ENCODE measurements around the gene TSPAN14. TPM values are rescaled to one million over a fixed set of nuclear protein-coding genes. Genes with fewer than 3 reads are reported as not detected.

The TSPAN14 gene
- polyA plus RNA-seq, 1 donor (not counting 4 experiments of a cell fraction or from before 2014, with no cell fraction given), result 71.1 TPM

GRCh38 chr10:80472234-80473095 is 18.4 kb downstream of the TSPAN14 start:
- H3K9ac ChIP-seq (ENCODE audit: control insufficient read depth, extremely low read depth, insufficient read depth, low read length), result peak overlapping the region; percentile 84
- H3K79me2 ChIP-seq (ENCODE audit: control insufficient read depth, insufficient read depth, low read length), result peaks cover 71% of the 10 kb centered on the region
- peak overlapping the region in 2 of 3 experiments; percentile 20 to 43 for H3K4me3 ChIP-seq (ENCODE audit: control insufficient read depth in 2 of 3, extremely low read depth in 1 of 3, insufficient read depth in 2 of 3, low read depth in 1 of 3, low read length in 3 of 3)
- H3K36me3 ChIP-seq (ENCODE audit: control insufficient read depth in 2 of 2, extremely low read depth in 1 of 2, insufficient read depth in 2 of 2, low read length in 2 of 2), result peaks cover 26 to 29% of the 10 kb centered on the region in 2 experiments
- DNase-seq (ENCODE audit: low read depth, low spot score), result peak; percentile 91
- peak overlapping the region; percentile 76 for H3K4me2 ChIP-seq (ENCODE audit: control insufficient read depth, extremely low read depth, insufficient read depth, low read depth, low read length)
- TF ChIP-seq CTCF (optimal IDR thresholded peaks at IDR 0.05 in 1 of 3, IDR thresholded peaks at IDR 0.05 in 1 of 3, conservative IDR thresholded peaks at IDR 0.05 in 1 of 3; ENCODE audit: extremely low read depth in 1 of 3, insufficient read depth in 2 of 3, low read length in 3 of 3) (no peak), EZH2 (IDR thresholded peaks at IDR 0.05; ENCODE audit: low read length) (no peak)
- peak overlapping the region; percentile 98 for H3K27ac ChIP-seq (ENCODE audit: control insufficient read depth, insufficient read depth, low read length)
- H4K20me1 ChIP-seq (ENCODE audit: control insufficient read depth, extremely low read depth, insufficient read depth, low read length), result no peaks in the 10 kb centered on the region
- H3K9me1 ChIP-seq (ENCODE audit: control insufficient read depth, extremely low read depth, insufficient read depth, low read length), result no peaks in the 10 kb centered on the region
- no peaks in the 10 kb centered on the region for H3K27me3 ChIP-seq (ENCODE audit: control insufficient read depth, extremely low read depth, insufficient read depth, low read length)
- peaks cover 83% of the 10 kb centered on the region for H3K4me1 ChIP-seq (ENCODE audit: control insufficient read depth, extremely low read depth, insufficient read depth, low read length)
- H2AFZ ChIP-seq (ENCODE audit: control insufficient read depth, low read length), result no peak overlapping the region
- dilution Hi-C loops (cut with MboI; ENCODE audit: extremely low pct_ligation_motif_present, low sequenced_read_pairs), result no loop called here
- peak; percentile 95 for FAIRE-seq
- no peaks in the 10 kb centered on the region for H3K9me3 ChIP-seq (ENCODE audit: control insufficient read depth, low read depth, low read length)

GRCh38 chr10:80473096-80473657 is 19.1 kb downstream of the TSPAN14 start:
- Histone ChIP-seq H4K20me1 (ENCODE audit: control insufficient read depth, extremely low read depth, insufficient read depth, low read length) (no peaks in the 10 kb centered on the region), H3K4me3 (ENCODE audit: control insufficient read depth in 2 of 3, extremely low read depth in 1 of 3, insufficient read depth in 2 of 3, low read depth in 1 of 3, low read length in 3 of 3) (peak overlapping the region in 2 of 3 experiments; percentile 12 to 43), H3K9me1 (ENCODE audit: control insufficient read depth, extremely low read depth, insufficient read depth, low read length) (no peaks in the 10 kb centered on the region), H3K9me3 (ENCODE audit: control insufficient read depth, low read depth, low read length) (no peaks in the 10 kb centered on the region), H2AFZ (ENCODE audit: control insufficient read depth, low read length) (no peak overlapping the region), H3K27ac (ENCODE audit: control insufficient read depth, insufficient read depth, low read length) (peak overlapping the region; percentile 98), H3K4me2 (ENCODE audit: control insufficient read depth, extremely low read depth, insufficient read depth, low read depth, low read length) (peak overlapping the region; percentile 76), H3K27me3 (ENCODE audit: control insufficient read depth, extremely low read depth, insufficient read depth, low read length) (no peaks in the 10 kb centered on the region), H3K4me1 (ENCODE audit: control insufficient read depth, extremely low read depth, insufficient read depth, low read length) (peaks cover 83% of the 10 kb centered on the region), H3K79me2 (ENCODE audit: control insufficient read depth, insufficient read depth, low read length) (peaks cover 69% of the 10 kb centered on the region), H3K36me3 (ENCODE audit: control insufficient read depth in 2 of 2, extremely low read depth in 1 of 2, insufficient read depth in 2 of 2, low read length in 2 of 2) (peaks cover 23 to 27% of the 10 kb centered on the region in 2 experiments), H3K9ac (ENCODE audit: control insufficient read depth, extremely low read depth, insufficient read depth, low read length) (peak overlapping the region; percentile 84)
- FAIRE-seq, result no peak
- dilution Hi-C loops (cut with MboI; ENCODE audit: extremely low pct_ligation_motif_present, low sequenced_read_pairs), result no loop called here
- no peak for DNase-seq (ENCODE audit: low read depth, low spot score)
- TF ChIP-seq EZH2 (IDR thresholded peaks at IDR 0.05; ENCODE audit: low read length) (no peak), CTCF (optimal IDR thresholded peaks at IDR 0.05 in 1 of 3, IDR thresholded peaks at IDR 0.05 in 1 of 3, conservative IDR thresholded peaks at IDR 0.05 in 1 of 3; ENCODE audit: extremely low read depth in 1 of 3, insufficient read depth in 2 of 3, low read length in 3 of 3) (no peak)
